Calu3 (cell line): ENCODE results near the gene GRXCR2. TPM values are rescaled to one million over a fixed set of nuclear protein-coding genes. Genes with fewer than 3 reads are reported as not detected.

ENCODE experiments used
- BruUV-seq: library from RNA; stranded (reverse); fragments of 400-500 nt; replicated peaks from 2 replicates; lab custom pipeline; 2021; lab: Mats Ljungman, UMichigan
- CTCF ChIA-PET: fragments of 300-600 bp; sonication (Branson Sonifier 250); formaldehyde crosslinking; loops from one replicate; lab custom pipeline; 2022; ENCODE audit warnings: antibody characterized with exemption; lab: Charles Lee
- DNase-seq: peaks from one replicate; pipeline ENCODE4 v3.0.0; 2022
- H3K27ac Mint-ChIP-seq: one replicate; pipeline ENCODE4 v1.8.0; 2022; ENCODE audit warnings: mixed read lengths; ENCODE audit not compliant: unreplicated experiment
- H3K27me3 Mint-ChIP-seq: one replicate; pipeline ENCODE4 v1.8.0; 2022; ENCODE audit warnings: mixed read lengths; ENCODE audit not compliant: unreplicated experiment
- H3K36me3 Mint-ChIP-seq: one replicate; pipeline ENCODE4 v1.8.0; 2022; ENCODE audit warnings: mild to moderate bottlenecking, moderate library complexity, mixed read lengths; ENCODE audit not compliant: insufficient read depth, unreplicated experiment
- H3K4me1 Mint-ChIP-seq: one replicate; pipeline ENCODE4 v1.8.0; 2022; ENCODE audit warnings: mild to moderate bottlenecking, low read depth, mixed read lengths; ENCODE audit not compliant: unreplicated experiment
- H3K4me3 Mint-ChIP-seq: one replicate; pipeline ENCODE4 v1.8.0; 2022; ENCODE audit warnings: mild to moderate bottlenecking, low read depth, moderate library complexity, mixed read lengths; ENCODE audit not compliant: unreplicated experiment
- H3K9me3 Mint-ChIP-seq: one replicate; pipeline ENCODE4 v1.8.0; 2022; ENCODE audit warnings: low read depth, mixed read lengths; ENCODE audit not compliant: unreplicated experiment
- CTCF ChIP-seq: fragments of 200-600 bp; IDR thresholded peaks from one replicate; pipeline ENCODE4 v1.8.0; 2022; ENCODE audit warnings: antibody characterized with exemption; ENCODE audit not compliant: unreplicated experiment
- intact Hi-C: fragments of 100-400 bp; cut with micrococcal nuclease; formaldehyde crosslinking; loops from one replicate; pipeline ENCODE4 v1.10.0; 2022; ENCODE audit not compliant: unreplicated experiment
- total RNA-seq: library from RNA; stranded (reverse); gene quantifications from 2 replicates; pipeline ENCODE4 v1.2.3, GENCODE V29; 2022

The GRXCR2 gene
- total RNA-seq, 1 experiment from 2014 or later = not detected

DNA sequence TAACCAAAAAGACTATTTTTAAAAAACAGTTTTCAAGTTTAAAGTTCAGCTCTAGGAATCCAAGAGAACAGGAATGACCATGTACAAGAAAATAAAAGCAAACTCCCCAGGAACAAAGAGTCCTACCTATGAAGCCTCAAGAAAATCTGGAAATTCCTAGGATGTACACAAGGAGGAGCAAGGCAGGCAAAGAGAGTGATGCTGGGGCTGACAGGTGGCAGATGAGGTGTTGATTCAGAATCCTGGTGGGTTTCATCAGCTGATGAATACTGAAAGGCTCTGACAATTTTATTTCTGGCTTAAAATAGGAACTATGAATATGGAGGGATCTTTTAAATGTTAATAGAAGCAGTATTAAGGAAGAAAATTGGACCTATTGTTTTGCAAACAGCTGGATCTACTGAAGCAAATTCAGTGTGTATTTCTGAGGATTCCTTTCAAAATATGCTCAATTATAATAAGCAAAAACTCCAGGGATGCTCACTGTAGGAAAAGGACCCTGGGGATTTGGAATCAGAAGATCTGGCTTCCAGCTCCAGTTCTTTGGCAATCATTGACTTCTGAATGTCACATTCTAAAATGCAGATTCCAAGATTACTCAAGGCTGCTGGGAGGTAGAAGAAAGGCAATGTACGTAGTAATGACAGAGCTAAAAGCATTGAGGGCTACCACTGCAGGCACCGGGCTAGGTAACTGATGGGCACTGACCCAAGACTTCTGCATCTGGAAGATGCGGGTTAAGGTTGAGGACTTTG lies 35.6 kb upstream of the GRXCR2 start:
- no peak overlapping the region for H3K4me3 Mint-ChIP-seq
- CTCF ChIA-PET = interaction anchor here (0.6 to 1.6 kb wide), 5 partner anchors 68 to 139 kb away, joined by 3 to 5 read pairs (median 4); no protein-coding TSS in a partner anchor
- H3K27ac Mint-ChIP-seq = no peak overlapping the region
- H3K4me1 Mint-ChIP-seq = peaks cover 7% of the 10 kb centered on the region
- H3K27me3 Mint-ChIP-seq = no peaks in the 10 kb centered on the region
- no TSS peak for BruUV-seq
- H3K36me3 Mint-ChIP-seq = no peaks in the 10 kb centered on the region
- intact Hi-C loops = loop anchor here (1.0 to 2.0 kb wide), 2 partner anchors 72 to 141 kb away; no protein-coding TSS in a partner anchor
- DNase-seq = peak; percentile 24
- no peak for TF ChIP-seq CTCF
- H3K9me3 Mint-ChIP-seq = no peaks in the 10 kb centered on the region

DNA sequence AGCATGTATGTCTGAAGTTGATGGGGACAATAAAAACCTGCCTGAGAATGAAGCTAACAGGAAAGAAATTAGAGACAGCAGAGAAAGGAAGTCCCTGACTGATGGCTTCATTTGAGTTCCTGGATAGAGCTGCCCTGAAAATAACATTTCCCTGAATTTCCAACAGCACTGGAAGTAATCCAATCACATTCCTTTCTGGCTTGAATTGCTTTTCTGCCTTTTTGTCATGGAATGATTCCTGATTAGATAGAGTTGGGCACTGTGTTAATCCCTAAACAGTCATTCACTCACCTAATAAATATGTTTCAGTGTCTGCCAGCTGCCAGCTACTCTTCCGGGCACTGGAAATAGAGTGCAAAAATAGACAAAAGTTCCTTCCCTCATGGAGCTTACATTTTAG lies 33.6 kb upstream of the GRXCR2 start:
- no peak for TF ChIP-seq CTCF
- Mint-ChIP-seq H3K4me1 (peaks cover 7% of the 10 kb centered on the region), H3K9me3 (no peaks in the 10 kb centered on the region), H3K27me3 (no peaks in the 10 kb centered on the region), H3K27ac (no peak overlapping the region), H3K36me3 (no peaks in the 10 kb centered on the region), H3K4me3 (no peak overlapping the region)
- CTCF ChIA-PET = interaction anchor here (0.5 kb wide), 1 partner anchor 37 kb away, joined by 3 read pairs; no protein-coding TSS in a partner anchor
- intact Hi-C loops = no loop called here
- BruUV-seq = no TSS peak
- no peak for DNase-seq

DNA sequence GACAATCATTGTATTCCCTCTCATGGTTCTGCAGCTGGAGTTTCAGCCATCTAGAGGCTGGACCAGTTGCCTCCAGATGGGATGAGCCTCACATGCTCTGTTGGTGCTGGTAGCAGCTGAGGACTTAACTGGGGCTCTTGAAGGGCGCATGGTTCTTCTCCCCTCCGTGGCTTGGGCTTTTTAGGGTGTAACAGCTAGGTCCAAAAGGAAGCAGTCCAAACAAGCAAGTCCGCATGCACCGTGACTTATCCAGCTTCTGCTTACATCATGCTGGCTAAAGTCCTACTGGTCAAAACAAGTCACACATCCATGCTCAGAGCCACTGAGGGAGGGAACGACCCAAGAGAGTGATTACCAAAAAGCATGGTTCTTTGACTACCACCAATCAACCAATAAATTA lies 31.9 kb upstream of the GRXCR2 start:
- intact Hi-C loops = no loop called here
- CTCF ChIA-PET = no interaction called here
- BruUV-seq = no TSS peak
- no peak for TF ChIP-seq CTCF
- DNase-seq = no peak
- H3K9me3 Mint-ChIP-seq = no peaks in the 10 kb centered on the region
- H3K4me1 Mint-ChIP-seq = peaks cover 7% of the 10 kb centered on the region
- no peak overlapping the region for H3K4me3 Mint-ChIP-seq
- H3K36me3 Mint-ChIP-seq = no peaks in the 10 kb centered on the region
- no peaks in the 10 kb centered on the region for H3K27me3 Mint-ChIP-seq
- no peak overlapping the region for H3K27ac Mint-ChIP-seq

DNA sequence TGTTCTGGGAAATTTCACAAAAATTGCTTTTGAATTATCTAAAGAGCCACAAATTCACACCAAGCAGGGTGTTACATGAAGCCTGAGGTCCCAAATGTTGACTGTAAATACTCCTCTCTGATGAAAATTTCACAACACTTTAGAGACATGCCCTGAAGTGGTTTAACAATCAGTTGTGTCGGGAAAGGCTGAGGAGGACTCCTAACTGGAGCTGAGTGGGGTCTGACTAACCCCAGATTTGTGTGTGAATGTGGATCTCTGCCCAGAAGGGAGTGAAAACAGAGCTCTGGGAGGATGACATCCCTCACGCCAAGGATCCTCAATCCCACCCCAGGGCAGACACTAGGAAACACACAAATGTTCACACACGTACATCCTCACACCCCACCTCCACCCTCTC lies 31.1 kb upstream of the GRXCR2 start:
- intact Hi-C loops = no loop called here
- BruUV-seq = no TSS peak
- no peaks in the 10 kb centered on the region for H3K9me3 Mint-ChIP-seq
- H3K4me3 Mint-ChIP-seq = no peak overlapping the region
- no peak for TF ChIP-seq CTCF
- CTCF ChIA-PET = interaction anchor here (1.5 kb wide), 1 partner anchor 16 kb away, joined by 3 read pairs; no protein-coding TSS in a partner anchor
- H3K4me1 Mint-ChIP-seq = peaks cover 7% of the 10 kb centered on the region
- H3K27ac Mint-ChIP-seq = no peak overlapping the region
- no peaks in the 10 kb centered on the region for H3K36me3 Mint-ChIP-seq
- no peaks in the 10 kb centered on the region for H3K27me3 Mint-ChIP-seq
- DNase-seq = no peak
